Adrenal gland (tissue), 12 donors: Measurements from ENCODE around the gene ZNF630. TPM values are rescaled to one million over a fixed set of nuclear protein-coding genes. Genes with fewer than 3 reads are reported as not detected.
"Not testable (repeated sequence)": the region's sequence is repeated elsewhere in the genome, so short reads cannot be mapped to it uniquely, and the experiment has no call there.

Source experiments
- DNase-seq, 7 donors: peaks; one replicate each; pipeline ENCODE4 v3.0.0-alpha.2; 2019 to 2020
- H3K27ac ChIP-seq, 5 donors: fragments of 200-600 bp; sonication (generic) in 4 of 5; 1 replicate in 3 of 5; 2 replicates in 2 of 5; pipeline versions ENCODE4 v1.5.1 to v1.8.0; 2016 to 2020; ENCODE audit warnings: mild to moderate bottlenecking in 1 of 5
- H3K27me3 ChIP-seq: fragments of 200-600 bp; 2 replicates; pipeline ENCODE4 v1.8.0; 2021
- H3K36me3 ChIP-seq, 2 donors: fragments of 200-600 bp; replicated peaks in 1 of 2; 1 replicate in 1 of 2; 2 replicates in 1 of 2; pipeline versions ENCODE4 v1.5.1 to v1.8.0; 2018 to 2022
- H3K4me1 ChIP-seq, 2 donors: fragments of 200-600 bp; replicated peaks in 1 of 2; 1 replicate in 1 of 2; 2 replicates in 1 of 2; pipeline versions ENCODE4 v1.5.1 to v1.8.0; 2018 to 2021
- H3K4me3 ChIP-seq, 4 donors: fragments of 200-600 bp; sonication (generic) in 3 of 4; one replicate each; pipeline ENCODE4 v1.5.1; 2016 to 2018
- H3K9me3 ChIP-seq, 3 donors: fragments of 200-600 bp; sonication (generic) in 1 of 3; replicated peaks in 1 of 3; 1 replicate in 2 of 3; 2 replicates in 1 of 3; pipeline versions ENCODE4 v1.5.1 to v1.8.0; 2016 to 2021
- CTCF ChIP-seq, 6 experiments: fragments of 450-650 bp in 4 of 6; fragments of 200-600 bp in 2 of 6; sonication (generic) in 1 of 6; IDR thresholded peaks; 1 replicate in 5 of 6; 2 replicates in 1 of 6; pipeline versions ENCODE4 v1.5.1 to v1.8.0; 2016 to 2021; ENCODE audit warnings: antibody characterized with exemption in 6 of 6, mild to moderate bottlenecking in 2 of 6, moderate library complexity in 1 of 6
- POLR2A ChIP-seq, 2 donors: fragments of 450-650 bp; IDR thresholded peaks; one replicate each; pipeline ENCODE4 v1.6.1; 2017; ENCODE audit warnings: antibody characterized with exemption in 2 of 2, mild to moderate bottlenecking in 2 of 2, moderate library complexity in 1 of 2
- WGBS, 4 donors: extraction: QIAGEN DNeasy Blood & Tissue Kit in 2 of 4; methylation state at CpG; one replicate each; pipeline versions ENCODE4 v1.1.5 to v1.1.7; 2013 to 2017; 5-methylcytosine and 5-hydroxymethylcytosine counted together
- intact Hi-C, 2 donors: fragments of 100-400 bp; cut with DNase I; formaldehyde crosslinking; loops; one replicate each; pipeline versions ENCODE4 v1.14.1 to v1.15.0; 2022 to 2023
- polyA plus RNA-seq, 3 donors: library from polyadenylated mRNA; stranded (reverse); fragments of 200-250 nt in 2 of 3; fragments of 350-450 nt in 1 of 3; fragmentation: Illumina TruSeq in 1 of 3; extraction: RNeasy Lipid Tissue Mini Kit (QIAGEN cat#74804) in 1 of 3; gene quantifications; one replicate each; pipeline ENCODE4 v1.2.3, GENCODE V29; 2013 to 2014
- total RNA-seq, 9 donors: library from RNA; depleted of rRNA in 4 of 9; stranded (reverse); fragments of >200 nt in 4 of 9; fragments of 120-200 nt in 1 of 9; fragmentation: NEBNext Ultra II Directional in 1 of 9; extraction: Animal tissue kit (Norgen Biotek cat#: 25700) in 1 of 9; gene quantifications; one replicate each; pipeline versions ENCODE4 v1.1.0 to v1.2.4, GENCODE V29; 2013 to 2023
- donor health status: healthy with polysubstance abuse.
- donor health status: Bipolar disorder and iron deficiency.
- donor health status: DM: yes; HTN: yes; CAD: no.
- donor health status: DM: no; HTN: no; CAD: no.
- donor health status: DM: no; HTN: no; CAD: no.
- donor health status: DM: yes; HTN: yes; CAD: no.

The ZNF630 gene
- total and polyA plus RNA-seq, 12 donors = 0.74 to 5.5 (median 3.1) TPM

DNA sequence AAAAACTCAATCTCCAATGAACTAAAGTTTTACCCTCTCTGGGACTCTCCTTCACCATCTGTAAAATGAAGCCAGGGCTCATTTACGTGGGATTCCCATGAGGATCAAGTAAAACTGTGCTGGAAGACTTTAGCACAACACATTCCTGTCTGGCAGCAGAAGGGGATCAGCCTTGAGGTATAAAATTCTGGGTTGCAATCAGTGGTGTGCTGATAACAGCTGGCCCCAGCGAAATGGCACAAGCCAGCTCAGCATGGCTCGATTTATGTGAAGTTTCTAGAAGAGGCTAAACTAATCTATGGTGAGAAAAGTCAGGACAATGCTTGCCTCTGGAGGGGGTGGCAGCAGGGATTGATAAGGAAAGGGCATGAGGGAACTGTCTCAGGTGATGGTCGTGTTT, 28.4 kb downstream of the ZNF630 start:
- Histone ChIP-seq H3K4me3 (no peak overlapping the region), H3K9me3 (no peaks in the 10 kb centered on the region), H3K36me3 (no peaks in the 10 kb centered on the region), H3K27me3 (no peaks in the 10 kb centered on the region), H3K27ac (no peak overlapping the region), H3K4me1 (no peaks in the 10 kb centered on the region)
- WGBS, 4 donors = 63 to 84% (median 72%) methylated on average over 4 of the region's 4 CpGs
- TF ChIP-seq CTCF (IDR thresholded peaks at IDR 0.05) = no peak
- TF ChIP-seq POLR2A (IDR thresholded peaks at IDR 0.05) = no peak
- intact Hi-C loops = no loop called here
- no peak for DNase-seq

- Histone ChIP-seq H3K9me3 (no peaks in the 10 kb centered on the region), H3K27me3 (no peaks in the 10 kb centered on the region), H3K27ac (no peak overlapping the region), H3K4me1 (no peaks in the 10 kb centered on the region), H3K36me3 (no peaks in the 10 kb centered on the region), H3K4me3 (no peak overlapping the region)
- intact Hi-C loops = no loop called here
- no peak for DNase-seq
- WGBS, 4 donors = 43 to 79% (median 49%) methylated on average over 3 to 4 of the region's 4 CpGs
- TF ChIP-seq CTCF (IDR thresholded peaks at IDR 0.05) = no peak
- no peak for TF ChIP-seq POLR2A (IDR thresholded peaks at IDR 0.05)
Measured at GRCh38 chrX:48035891-48036290, 35.5 kb downstream of the ZNF630 start.

GRCh38 chrX:48030641-48031173, 40.7 kb downstream of the ZNF630 start:
- H3K4me1 ChIP-seq, H3K9me3 ChIP-seq, H3K27me3 ChIP-seq, intact Hi-C loops, H3K36me3 ChIP-seq, H3K27ac ChIP-seq, H3K4me3 ChIP-seq, DNase-seq: not testable (repeated sequence)
- 57 to 90% (median 69%) methylated on average over 3 to 10 of the region's 10 CpGs; no CpG with 5 or more reads in 1 of the 4 donors for WGBS, 4 donors

- no peaks in the 10 kb centered on the region for H3K27me3 ChIP-seq
- 79 to 95% (median 82%) methylated on average over 7 to 10 of the region's 10 CpGs; no CpG with 5 or more reads in 1 of the 4 donors for WGBS, 4 donors
- H3K27ac ChIP-seq = no peak overlapping the region
- no peaks in the 10 kb centered on the region for H3K36me3 ChIP-seq
- TF ChIP-seq CTCF (IDR thresholded peaks at IDR 0.05) = no peak
- no peak for TF ChIP-seq POLR2A (IDR thresholded peaks at IDR 0.05)
- H3K4me1 ChIP-seq = no peaks in the 10 kb centered on the region
- intact Hi-C loops = no loop called here
- H3K9me3 ChIP-seq = no peaks in the 10 kb centered on the region
- no peak overlapping the region for H3K4me3 ChIP-seq
- DNase-seq = no peak
Measured at GRCh38 chrX:48030237-48030636, 41.2 kb downstream of the ZNF630 start.

- no peak overlapping the region for H3K27ac ChIP-seq
- H3K27me3 ChIP-seq = no peaks in the 10 kb centered on the region
- WGBS, 4 donors = 91 to 94% (median 93%) methylated on average over 5 to 8 of the region's 8 CpGs
- no peaks in the 10 kb centered on the region for H3K36me3 ChIP-seq
- no peak overlapping the region for H3K4me3 ChIP-seq
- DNase-seq = no peak
- intact Hi-C loops = no loop called here
- TF ChIP-seq CTCF (IDR thresholded peaks at IDR 0.05) (no peak), POLR2A (IDR thresholded peaks at IDR 0.05) (no peak)
- H3K4me1 ChIP-seq = no peaks in the 10 kb centered on the region
- no peaks in the 10 kb centered on the region for H3K9me3 ChIP-seq
Measured at GRCh38 chrX:48028091-48028490, 43.3 kb downstream of the ZNF630 start.

DNA sequence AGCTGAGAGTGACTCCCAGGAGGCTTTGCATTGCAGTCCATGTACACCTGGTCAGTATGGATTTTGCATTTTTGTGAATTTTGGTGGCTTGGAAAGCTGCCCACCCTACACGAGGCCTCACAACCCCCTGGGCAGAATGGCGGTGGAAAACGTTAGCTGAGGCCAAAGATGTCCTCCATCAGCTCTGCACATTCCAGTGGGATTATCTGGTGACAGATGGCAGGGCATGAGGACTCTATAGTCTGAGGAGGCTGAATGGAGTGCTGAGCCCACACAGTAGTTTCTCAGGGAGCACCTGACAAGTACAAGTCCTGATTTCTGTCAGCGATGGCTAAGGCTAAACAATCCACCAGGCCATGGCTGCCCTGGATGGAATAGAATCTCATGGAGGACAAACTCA, 43.9 kb downstream of the ZNF630 start:
- H3K4me3 ChIP-seq, H3K27me3 ChIP-seq, H3K4me1 ChIP-seq, H3K9me3 ChIP-seq, H3K36me3 ChIP-seq, H3K27ac ChIP-seq, intact Hi-C loops, DNase-seq: not testable (repeated sequence)
- 65 to 81% (median 74%) methylated on average over 3 to 4 of the region's 4 CpGs; no CpG with 5 or more reads in 1 of the 4 donors for WGBS, 4 donors
